ENCODE results near the gene HGD.

- TF ChIP-seq SIN3A (IDR thresholded peaks at IDR 0.05; ENCODE audit: borderline replicate concordance, insufficient read depth, low read length) (no peak), POLR2AphosphoS5 (IDR thresholded peaks at IDR 0.05; ENCODE audit: low read depth, low read length) (no peak), REST (IDR thresholded peaks at IDR 0.05; ENCODE audit: insufficient read depth in 1 of 2, low read depth in 2 of 2, low read length in 2 of 2) (no peak)
Observed at GRCh38 chr3:120642368-120642948, 39.6 kb downstream of the HGD start.
